Measurements from ENCODE around the gene HOXD8. TPM values are rescaled to one million over a fixed set of nuclear protein-coding genes. Genes with fewer than 3 reads are reported as not detected.

Gene HOXD8
- total and polyA plus RNA-seq, 9 donors = 29.2 to 50.6 (median 36.2) TPM

- H3K4me3 ChIP-seq = no peak overlapping the region
- H3K27ac ChIP-seq = no peak overlapping the region
- no peak for DNase-seq
- H3K36me3 ChIP-seq = no peaks in the 10 kb centered on the region
- 11 to 20% (median 12%) methylated on average over 24 to 30 of the region's 30 CpGs for WGBS, 3 donors
- H3K9me3 ChIP-seq = peaks cover 0 to 3% of the 10 kb centered on the region in 2 donors
- intact Hi-C loops (cut with DNase I) = loop anchor here in 1 of 4 donors (10.0 kb wide), 1 partner anchor 414 kb away; no protein-coding TSS in a partner anchor
- H3K4me1 ChIP-seq (ENCODE audit: insufficient read depth) = no peaks in the 10 kb centered on the region
- peaks cover 13% of the 10 kb centered on the region for H3K27me3 ChIP-seq
- TF ChIP-seq CTCF (IDR thresholded peaks at IDR 0.05) (no peak), EP300 (IDR thresholded peaks at IDR 0.05) (no peak), POLR2A (IDR thresholded peaks at IDR 0.05) (no peak)
These were observed 30.3 kb upstream of the HOXD8 start for GRCh38 chr2:176099159-176099727.

DNA sequence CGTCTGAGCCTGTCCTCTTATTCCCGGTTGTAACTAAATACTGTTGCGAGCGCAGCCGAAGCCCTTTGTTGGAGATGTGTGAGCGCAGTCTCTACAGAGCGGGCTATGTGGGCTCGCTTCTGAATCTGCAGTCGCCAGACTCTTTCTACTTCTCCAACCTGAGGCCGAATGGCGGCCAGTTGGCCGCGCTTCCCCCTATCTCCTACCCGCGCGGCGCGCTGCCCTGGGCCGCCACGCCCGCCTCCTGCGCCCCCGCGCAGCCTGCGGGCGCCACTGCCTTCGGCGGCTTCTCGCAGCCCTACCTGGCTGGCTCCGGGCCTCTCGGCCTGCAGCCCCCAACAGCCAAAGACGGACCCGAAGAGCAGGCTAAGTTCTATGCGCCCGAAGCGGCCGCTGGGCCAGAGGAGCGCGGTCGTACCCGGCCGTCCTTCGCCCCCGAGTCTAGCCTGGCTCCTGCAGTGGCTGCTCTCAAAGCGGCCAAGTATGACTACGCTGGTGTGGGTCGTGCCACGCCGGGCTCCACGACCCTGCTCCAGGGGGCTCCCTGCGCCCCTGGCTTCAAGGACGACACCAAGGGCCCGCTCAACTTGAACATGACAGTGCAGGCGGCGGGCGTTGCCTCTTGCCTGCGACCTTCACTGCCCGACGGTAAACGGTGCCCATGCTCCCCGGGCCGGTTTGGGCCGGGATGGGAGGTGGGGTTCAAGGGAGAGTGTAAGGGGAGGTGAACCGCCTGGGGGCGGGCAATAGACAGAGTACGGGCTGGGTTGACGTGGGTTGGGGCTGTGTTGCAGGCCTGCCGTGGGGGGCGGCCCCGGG lies 29.6 kb upstream of the HOXD8 start, which contains the start of gene HOXD12:
TSS of gene HOXD12 (plus strand) at position 68 of the 819 bp plus-strand sequence. CDS start at position 75, 7 bp downstream.
- DNase-seq = peak in 1 of 5 donors; percentile 11
- Histone ChIP-seq H3K4me3 (no peak within 1 kb of the TSS), H3K9me3 (peaks cover 0 to 3% of the 10 kb centered on the region in 2 donors), H3K4me1 (ENCODE audit: insufficient read depth) (no peaks in the 10 kb centered on the region), H3K27me3 (peaks cover 13% of the 10 kb centered on the region), H3K27ac (no peak within 1 kb of the TSS), H3K36me3 (no peaks in the 10 kb centered on the region)
- TF ChIP-seq EP300 (IDR thresholded peaks at IDR 0.05) (no peak), CTCF (IDR thresholded peaks at IDR 0.05) (no peak), POLR2A (IDR thresholded peaks at IDR 0.05) (no peak)
- intact Hi-C loops (cut with DNase I) = loop anchor here in 3 of 4 donors (5.0 to 10.0 kb wide), 3 partner anchors 413 to 1765 kb away; partner anchors contain the start of gene SP9 (in 1 of the 3)
- 4 to 10% (median 5%) methylated on average over 65 to 70 of the region's 70 CpGs for WGBS, 3 donors

GRCh38 chr2:176100547-176101140 lies 28.9 kb upstream of the HOXD8 start:
- H3K9me3 ChIP-seq = peaks cover 0 to 3% of the 10 kb centered on the region in 2 donors
- no peak overlapping the region for H3K27ac ChIP-seq
- H3K4me3 ChIP-seq = no peak overlapping the region
- WGBS, 3 donors = 20 to 34% (median 24%) methylated on average over 28 of the region's 28 CpGs
- H3K27me3 ChIP-seq = peaks cover 6% of the 10 kb centered on the region
- no peaks in the 10 kb centered on the region for H3K4me1 ChIP-seq (ENCODE audit: insufficient read depth)
- no peak for DNase-seq
- H3K36me3 ChIP-seq = no peaks in the 10 kb centered on the region
- intact Hi-C loops (cut with DNase I) = loop anchor here in 2 of 4 donors (5.0 to 10.0 kb wide), 2 partner anchors 413 to 1766 kb away; partner anchors contain the start of gene SP9 (in 1 of the 2)
- TF ChIP-seq CTCF (IDR thresholded peaks at IDR 0.05) (no peak), EP300 (IDR thresholded peaks at IDR 0.05) (no peak), POLR2A (IDR thresholded peaks at IDR 0.05) (no peak)

GRCh38 chr2:176101216-176101830 lies 28.2 kb upstream of the HOXD8 start:
- no peaks in the 10 kb centered on the region for H3K4me1 ChIP-seq (ENCODE audit: insufficient read depth)
- intact Hi-C loops (cut with DNase I) = loop anchor here in 2 of 4 donors (5.0 to 10.0 kb wide), 2 partner anchors 414 to 1767 kb away; partner anchors contain the start of gene SP9 (in 1 of the 2)

More at GRCh38 chr2:176101216-176101830, 28.2 kb upstream of the HOXD8 start:
- no peak overlapping the region for H3K4me3 ChIP-seq
- no peaks in the 10 kb centered on the region for H3K36me3 ChIP-seq
- DNase-seq = no peak
- peaks cover 0 to 3% of the 10 kb centered on the region in 2 donors for H3K9me3 ChIP-seq
- TF ChIP-seq POLR2A (IDR thresholded peaks at IDR 0.05) (no peak), CTCF (IDR thresholded peaks at IDR 0.05) (no peak), EP300 (IDR thresholded peaks at IDR 0.05) (no peak)
- no peak overlapping the region for H3K27ac ChIP-seq
- H3K27me3 ChIP-seq = peaks cover 6% of the 10 kb centered on the region
- WGBS, 3 donors = 38 to 56% (median 40%) methylated on average over 2 of the region's 2 CpGs

Data from ovary (tissue), 9 donors.